Measurements from ENCODE around the gene RBMX.

DNA sequence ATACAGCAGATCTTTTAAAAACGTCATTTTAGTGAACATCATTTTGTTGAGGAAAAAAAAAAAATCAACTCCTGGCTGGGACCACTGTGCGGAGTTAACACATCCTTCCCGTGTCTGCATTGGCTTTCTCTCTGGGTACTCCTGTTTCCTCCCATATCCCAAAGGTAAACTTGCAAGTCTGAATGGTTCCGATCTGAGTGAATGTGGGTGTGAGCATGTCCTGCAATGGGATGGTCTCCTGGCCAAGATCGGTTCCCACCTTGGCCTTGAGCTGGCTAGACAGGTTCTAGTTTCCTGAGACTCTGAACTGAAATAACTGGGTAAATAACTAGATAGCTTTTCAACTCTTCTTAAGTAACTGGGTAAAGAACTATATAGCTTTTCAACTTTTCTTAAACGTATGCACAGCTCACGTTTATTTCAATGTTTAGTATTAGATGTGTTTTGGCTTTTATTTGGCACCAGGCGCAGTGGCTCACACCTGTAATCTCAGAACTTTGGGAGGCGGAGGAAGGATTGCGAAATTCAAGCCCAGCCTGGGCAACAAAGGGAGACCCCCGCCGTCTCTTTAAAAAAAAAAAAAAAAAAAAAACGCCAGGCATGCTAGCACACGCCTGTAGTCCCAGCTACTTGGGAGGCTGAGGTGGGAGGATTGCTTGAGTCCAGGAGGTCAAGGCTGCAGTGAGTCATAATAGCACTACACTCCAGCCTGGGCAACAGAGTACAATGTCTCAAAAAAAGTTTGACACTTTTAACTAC, 14.0 kb downstream of the RBMX start:
- TF ChIP-seq POLR2A (IDR thresholded peaks at IDR 0.05) (no peak), POLR2AphosphoS5 (IDR thresholded peaks at IDR 0.05) (no peak), EP300 (IDR thresholded peaks at IDR 0.05) (no peak)
- TF ChIP-seq, protein P1, sequence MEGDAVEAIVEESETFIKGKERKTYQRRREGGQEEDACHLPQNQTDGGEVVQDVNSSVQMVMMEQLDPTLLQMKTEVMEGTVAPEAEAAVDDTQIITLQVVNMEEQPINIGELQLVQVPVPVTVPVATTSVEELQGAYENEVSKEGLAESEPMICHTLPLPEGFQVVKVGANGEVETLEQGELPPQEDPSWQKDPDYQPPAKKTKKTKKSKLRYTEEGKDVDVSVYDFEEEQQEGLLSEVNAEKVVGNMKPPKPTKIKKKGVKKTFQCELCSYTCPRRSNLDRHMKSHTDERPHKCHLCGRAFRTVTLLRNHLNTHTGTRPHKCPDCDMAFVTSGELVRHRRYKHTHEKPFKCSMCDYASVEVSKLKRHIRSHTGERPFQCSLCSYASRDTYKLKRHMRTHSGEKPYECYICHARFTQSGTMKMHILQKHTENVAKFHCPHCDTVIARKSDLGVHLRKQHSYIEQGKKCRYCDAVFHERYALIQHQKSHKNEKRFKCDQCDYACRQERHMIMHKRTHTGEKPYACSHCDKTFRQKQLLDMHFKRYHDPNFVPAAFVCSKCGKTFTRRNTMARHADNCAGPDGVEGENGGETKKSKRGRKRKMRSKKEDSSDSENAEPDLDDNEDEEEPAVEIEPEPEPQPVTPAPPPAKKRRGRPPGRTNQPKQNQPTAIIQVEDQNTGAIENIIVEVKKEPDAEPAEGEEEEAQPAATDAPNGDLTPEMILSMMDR (IDR thresholded peaks at IDR 0.05): no peak

All from sigmoid colon (tissue), 4 donors.